ENCODE results near the gene BMAL2.

BMAL2 gene

DNA sequence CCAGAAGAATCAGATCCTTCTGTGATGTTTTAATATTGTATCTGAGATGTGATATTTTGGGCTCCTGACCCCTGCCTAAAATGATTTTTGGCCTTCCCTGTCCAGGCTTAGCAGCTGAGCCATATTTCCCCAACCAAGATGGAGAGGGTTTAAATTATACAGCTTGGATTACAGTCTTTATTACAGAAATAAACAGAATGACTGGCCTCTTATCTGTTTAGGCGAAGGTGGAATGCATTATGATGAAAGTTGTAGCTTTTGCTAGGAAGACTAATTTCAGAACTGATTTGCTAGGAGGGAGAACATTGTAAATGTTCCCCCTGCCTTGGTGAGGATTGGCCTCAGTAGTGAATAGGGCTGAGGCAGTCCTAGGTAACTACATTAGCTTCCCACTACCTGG, 23.3 kb downstream of the BMAL2 start:
- Histone ChIP-seq H3K4me3 (ENCODE audit: low read depth, low read length) (no peak overlapping the region), H3K4me1 (ENCODE audit: control insufficient read depth, insufficient read depth, low read length) (no peaks in the 10 kb centered on the region), H3K9ac (ENCODE audit: low read length) (no peak overlapping the region), H3K36me3 (ENCODE audit: control insufficient read depth, insufficient read depth, low read length) (no peaks in the 10 kb centered on the region), H3K9me3 (ENCODE audit: control insufficient read depth, insufficient read depth, low read depth, low read length) (no peaks in the 10 kb centered on the region), H3K27me3 (ENCODE audit: control insufficient read depth, insufficient read depth, low read length) (no peaks in the 10 kb centered on the region), H3K27ac (ENCODE audit: low read depth, low read length) (no peak overlapping the region)

DNA sequence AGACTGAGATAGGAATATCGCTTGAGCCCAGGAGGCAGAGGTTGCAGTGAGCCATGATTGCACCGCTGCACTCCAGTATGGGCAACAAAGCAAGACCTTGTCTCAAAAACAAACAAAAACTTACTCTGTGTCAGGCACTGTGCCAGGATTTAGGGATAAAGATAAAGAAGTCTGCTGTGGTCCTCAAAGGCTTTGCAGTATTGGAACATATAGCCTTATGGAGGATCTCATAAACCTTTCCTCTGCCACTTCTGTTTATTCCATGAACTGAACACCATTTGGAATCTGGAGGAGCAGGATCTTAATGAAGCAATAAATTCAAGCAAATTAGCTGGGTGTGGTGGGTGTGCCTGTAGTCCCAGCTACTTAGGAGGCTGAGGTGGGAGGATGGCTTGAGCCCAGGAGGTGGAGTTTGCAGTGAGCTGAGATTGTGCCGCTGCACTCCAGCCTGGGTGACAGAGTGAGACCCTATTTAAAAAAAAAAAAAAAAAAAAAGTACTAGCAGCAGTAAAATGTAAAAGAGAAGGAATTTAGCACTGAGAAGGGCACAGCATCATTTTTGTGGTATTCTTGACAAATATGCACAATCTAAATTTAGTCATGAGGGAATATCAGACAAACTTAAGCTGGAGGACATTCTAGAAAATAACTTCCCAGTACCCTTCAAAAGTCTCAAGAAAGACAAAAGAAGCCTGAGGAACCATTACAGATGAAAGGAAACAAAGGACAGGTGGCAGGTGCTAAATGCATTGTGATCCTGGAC, 27.1 kb downstream of the BMAL2 start:
- no peaks in the 10 kb centered on the region for H3K4me1 ChIP-seq (ENCODE audit: control insufficient read depth, insufficient read depth, low read length)
- no peak overlapping the region for H3K27ac ChIP-seq (ENCODE audit: low read depth, low read length)
- H3K9me3 ChIP-seq (ENCODE audit: control insufficient read depth, insufficient read depth, low read depth, low read length), result peaks cover 3% of the 10 kb centered on the region; the same call in 1 of the 2 replicates

DNA sequence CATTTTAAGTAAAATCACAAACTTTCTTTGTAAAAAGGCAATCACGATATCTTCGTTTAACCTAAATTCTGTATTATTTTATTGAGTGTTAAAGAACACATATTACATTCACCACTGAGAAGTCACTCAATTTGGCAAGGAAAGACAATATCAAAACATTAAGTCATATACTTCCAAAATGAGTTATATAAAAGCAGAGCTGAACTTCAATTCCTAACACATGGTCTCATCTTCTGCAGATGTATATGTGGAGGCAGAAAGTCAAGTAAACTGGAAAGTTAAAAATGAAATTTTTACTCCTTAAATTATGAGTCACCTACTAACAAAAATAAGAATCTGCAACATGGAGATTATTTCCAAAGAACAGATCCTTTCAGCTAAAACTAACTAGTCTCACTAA, 28.7 kb downstream of the BMAL2 start:
- Histone ChIP-seq H3K36me3 (ENCODE audit: control insufficient read depth, insufficient read depth, low read length) (no peaks in the 10 kb centered on the region), H3K9ac (ENCODE audit: low read length) (no peak overlapping the region), H3K9me3 (ENCODE audit: control insufficient read depth, insufficient read depth, low read depth, low read length) (peaks cover 3% of the 10 kb centered on the region; the same call in 1 of the 2 replicates), H3K4me1 (ENCODE audit: control insufficient read depth, insufficient read depth, low read length) (no peaks in the 10 kb centered on the region), H3K27me3 (ENCODE audit: control insufficient read depth, insufficient read depth, low read length) (no peaks in the 10 kb centered on the region), H3K27ac (ENCODE audit: low read depth, low read length) (no peak overlapping the region), H3K4me3 (ENCODE audit: low read depth, low read length) (no peak overlapping the region)

More for the DNA sequence above, 27.1 kb downstream of the BMAL2 start:
- H3K4me3 ChIP-seq (ENCODE audit: low read depth, low read length), result no peak overlapping the region
- H3K9ac ChIP-seq (ENCODE audit: low read length), result no peak overlapping the region
- H3K36me3 ChIP-seq (ENCODE audit: control insufficient read depth, insufficient read depth, low read length), result no peaks in the 10 kb centered on the region
- H3K27me3 ChIP-seq (ENCODE audit: control insufficient read depth, insufficient read depth, low read length), result no peaks in the 10 kb centered on the region

DNA sequence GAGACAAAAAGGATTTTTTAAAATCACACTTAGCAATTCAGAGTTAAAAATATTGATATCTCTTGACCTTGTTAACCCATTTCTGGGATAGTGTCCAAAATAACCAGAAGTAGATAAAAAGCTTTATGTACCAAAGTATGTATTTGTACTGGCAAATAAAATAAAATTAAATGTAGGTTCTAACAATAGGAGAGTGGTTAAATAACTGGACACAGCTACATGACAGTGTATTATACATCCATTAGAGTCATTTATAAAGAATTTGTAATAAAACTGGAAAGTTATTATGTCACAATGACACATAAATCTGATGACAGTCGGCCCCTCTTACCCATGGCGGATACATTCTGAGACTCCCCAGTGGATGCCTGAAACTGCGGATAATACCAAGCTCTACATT, 34.0 kb downstream of the BMAL2 start:
- Histone ChIP-seq H3K9ac (ENCODE audit: low read length) (no peak overlapping the region), H3K9me3 (ENCODE audit: control insufficient read depth, insufficient read depth, low read depth, low read length) (peaks cover 3% of the 10 kb centered on the region; the same call in 1 of the 2 replicates), H3K4me3 (ENCODE audit: low read depth, low read length) (no peak overlapping the region), H3K4me1 (ENCODE audit: control insufficient read depth, insufficient read depth, low read length) (no peaks in the 10 kb centered on the region), H3K36me3 (ENCODE audit: control insufficient read depth, insufficient read depth, low read length) (peaks cover 13% of the 10 kb centered on the region; the same call in 1 of the 2 replicates), H3K27me3 (ENCODE audit: control insufficient read depth, insufficient read depth, low read length) (no peaks in the 10 kb centered on the region), H3K27ac (ENCODE audit: low read depth, low read length) (no peak overlapping the region)

DNA sequence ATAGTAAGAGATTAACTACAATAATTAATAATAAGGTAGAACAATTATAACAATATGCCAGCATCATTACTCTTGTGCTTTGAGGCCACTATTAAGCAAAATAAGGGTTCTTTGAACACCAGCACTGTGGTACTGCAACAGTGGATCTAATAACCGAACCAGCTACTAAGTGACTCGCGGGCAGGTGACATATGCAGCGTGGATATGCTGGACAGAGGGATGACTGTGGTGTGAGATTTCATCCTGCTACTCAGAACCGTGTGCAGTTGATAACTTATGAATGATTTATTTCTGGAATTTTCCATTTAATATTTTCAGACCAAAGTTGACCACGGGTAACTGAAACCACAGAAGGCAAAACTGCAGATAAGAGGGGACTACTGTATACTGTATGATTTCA, 34.4 kb downstream of the BMAL2 start:
- no peaks in the 10 kb centered on the region for H3K4me1 ChIP-seq (ENCODE audit: control insufficient read depth, insufficient read depth, low read length)
- H3K4me3 ChIP-seq (ENCODE audit: low read depth, low read length), result no peak overlapping the region
- peaks cover 13% of the 10 kb centered on the region; the same call in 1 of the 2 replicates for H3K36me3 ChIP-seq (ENCODE audit: control insufficient read depth, insufficient read depth, low read length)
- no peak overlapping the region for H3K27ac ChIP-seq (ENCODE audit: low read depth, low read length)
- no peak overlapping the region for H3K9ac ChIP-seq (ENCODE audit: low read length)
- H3K27me3 ChIP-seq (ENCODE audit: control insufficient read depth, insufficient read depth, low read length), result no peaks in the 10 kb centered on the region
- peaks cover 3% of the 10 kb centered on the region; the same call in 1 of the 2 replicates for H3K9me3 ChIP-seq (ENCODE audit: control insufficient read depth, insufficient read depth, low read depth, low read length)

DNA sequence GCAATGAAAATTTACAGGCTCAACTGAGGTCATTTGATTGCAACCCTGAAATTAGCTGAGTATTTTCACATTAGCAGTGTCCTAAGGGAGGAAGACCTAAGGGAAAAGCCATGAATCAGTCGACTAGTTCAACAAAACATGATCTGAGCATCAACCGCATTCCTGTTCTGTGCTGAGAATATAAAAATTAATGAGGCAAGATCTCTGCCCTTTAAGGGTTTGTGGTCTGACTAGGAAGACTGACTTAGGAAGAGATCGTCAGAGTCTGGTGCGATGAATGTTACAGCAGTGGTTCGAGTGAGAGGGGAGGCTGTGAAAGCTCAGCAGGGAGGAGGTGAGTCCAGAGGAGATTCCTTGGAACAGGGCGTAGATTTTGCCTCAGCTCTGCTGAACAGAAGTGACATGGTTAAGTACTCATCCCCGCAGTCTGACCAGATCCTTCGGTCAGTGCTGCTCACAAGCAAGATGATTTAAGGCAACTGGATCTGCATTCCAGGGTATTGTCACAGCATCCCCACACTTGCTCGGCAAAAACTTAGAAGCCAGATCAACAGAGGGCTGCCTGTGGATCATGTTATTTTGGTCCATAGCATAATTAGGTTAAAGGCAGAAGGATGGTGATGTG, 49.6 kb downstream of the BMAL2 start:
- H3K27ac ChIP-seq (ENCODE audit: low read depth, low read length), result no peak overlapping the region
- H3K4me1 ChIP-seq (ENCODE audit: control insufficient read depth, insufficient read depth, low read length), result no peaks in the 10 kb centered on the region
- H3K27me3 ChIP-seq (ENCODE audit: control insufficient read depth, insufficient read depth, low read length), result no peaks in the 10 kb centered on the region
- H3K9ac ChIP-seq (ENCODE audit: low read length), result no peak overlapping the region
- no peaks in the 10 kb centered on the region for H3K9me3 ChIP-seq (ENCODE audit: control insufficient read depth, insufficient read depth, low read depth, low read length)
- peaks cover 9% of the 10 kb centered on the region; the same call in 1 of the 2 replicates for H3K36me3 ChIP-seq (ENCODE audit: control insufficient read depth, insufficient read depth, low read length)
- H3K4me3 ChIP-seq (ENCODE audit: low read depth, low read length), result no peak overlapping the region
